HEK293 (cell line): ENCODE results near the gene PTPRJ.

ENCODE experiments used
- CTCF ChIP-seq: fragments of 450-650 bp; formaldehyde crosslinking; IDR thresholded peaks from 2 replicates; pipeline ENCODE4 v1.5.1; 2016; ENCODE audit warnings: missing biosample characterization, missing genetic modification characterization
- HOXA7 ChIP-seq: sonication (generic); formaldehyde crosslinking; IDR thresholded peaks from 2 replicates; pipeline ENCODE4 v1.8.1; 2022; ENCODE audit warnings: missing genetic modification reagents, borderline replicate concordance
- MYNN ChIP-seq: fragments of 450-650 bp; formaldehyde crosslinking; IDR thresholded peaks from 2 replicates; pipeline ENCODE4 v1.5.1; 2016; ENCODE audit warnings: missing biosample characterization, missing genetic modification characterization, borderline replicate concordance
- OVOL3 ChIP-seq: fragments of 450-650 bp; formaldehyde crosslinking; IDR thresholded peaks from 2 replicates; pipeline ENCODE4 v1.5.1; 2016; ENCODE audit warnings: missing biosample characterization, missing genetic modification characterization
- SP2 ChIP-seq: fragments of 450-650 bp; formaldehyde crosslinking; IDR thresholded peaks from 2 replicates; pipeline ENCODE4 v1.5.1; 2016; ENCODE audit warnings: missing biosample characterization, missing genetic modification characterization
- ZNF501 ChIP-seq: fragments of 450-650 bp; formaldehyde crosslinking; IDR thresholded peaks from 2 replicates; pipeline ENCODE4 v1.5.1; 2016; ENCODE audit warnings: missing biosample characterization, missing genetic modification characterization

DNA sequence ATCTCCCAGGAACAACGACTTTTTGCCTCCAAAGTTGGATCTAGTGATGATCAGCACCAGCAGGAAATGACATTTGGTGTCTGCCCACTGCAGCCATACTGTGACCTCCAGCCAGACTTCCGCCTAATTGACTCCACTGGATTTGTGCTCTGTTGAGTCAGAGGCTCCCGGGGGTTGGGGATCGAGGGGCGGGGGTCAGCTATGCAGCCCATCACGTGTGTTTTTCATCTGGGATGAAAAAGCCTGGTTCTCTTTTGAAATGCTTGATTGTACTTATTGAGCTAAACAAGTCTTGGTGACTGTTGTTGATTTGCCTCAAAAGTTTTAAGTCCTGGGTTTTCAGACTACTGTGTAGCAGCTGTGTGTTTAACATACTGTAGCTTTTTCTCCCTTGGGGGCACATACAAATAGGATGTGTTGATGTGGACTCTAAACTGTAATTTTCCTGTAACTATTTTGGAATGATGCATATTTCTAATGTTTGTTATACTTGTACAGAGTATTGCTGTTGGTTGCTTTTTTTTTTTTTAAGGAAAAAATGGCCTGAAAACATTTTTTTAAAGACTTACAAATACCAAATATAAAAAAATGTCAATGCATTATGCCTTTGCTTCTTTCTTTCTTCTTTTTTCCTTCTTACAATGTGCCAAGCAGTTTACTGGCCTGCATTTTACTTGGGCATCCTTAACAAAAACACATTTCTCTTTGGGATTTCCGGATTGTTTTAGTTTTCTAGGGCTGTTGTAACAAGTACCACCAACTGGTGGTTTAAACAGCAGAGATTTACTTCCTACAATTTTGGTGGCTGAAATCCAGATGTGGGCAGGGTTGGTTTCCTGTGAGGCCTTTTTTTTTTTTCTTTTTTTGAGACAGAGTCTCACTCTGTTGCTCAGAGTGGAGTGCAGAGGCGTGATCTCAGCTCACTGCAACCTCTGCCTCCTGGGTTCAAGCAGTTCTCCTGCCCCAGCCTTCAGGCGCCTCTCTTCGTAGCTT is 190.2 kb downstream of the PTPRJ start:
- no peak for TF ChIP-seq ZNF501
- no peak for TF ChIP-seq CTCF (tag by site-specific recombination)
- no peak for TF ChIP-seq HOXA7 (CRISPR knock-in tag)
- no peak for TF ChIP-seq OVOL3
- TF ChIP-seq MYNN, result no peak
- no peak for TF ChIP-seq SP2 (tag by site-specific recombination)
